Ishikawa (cell line): Measurements from ENCODE around the gene PGC.

Source experiments
- CEBPB ChIP-seq: IDR thresholded peaks from 2 replicates; pipeline ENCODE4 v1.6.1; 2012
- CREB1 ChIP-seq: IDR thresholded peaks from 2 replicates; pipeline ENCODE4 v1.6.1; 2012; ENCODE audit warnings: low read depth
- EGR1 ChIP-seq: IDR thresholded peaks from 2 replicates; pipeline ENCODE4 v1.6.1; 2012
- EP300 ChIP-seq: IDR thresholded peaks from 2 replicates; pipeline ENCODE4 v1.6.1; 2012; ENCODE audit warnings: borderline replicate concordance
- FOXM1 ChIP-seq: IDR thresholded peaks from 2 replicates; pipeline ENCODE4 v1.6.1; 2012; ENCODE audit warnings: low read depth, borderline replicate concordance
- NFIC ChIP-seq: IDR thresholded peaks from 2 replicates; pipeline ENCODE4 v1.6.1; 2012
- RAD21 ChIP-seq: IDR thresholded peaks from 2 replicates; pipeline ENCODE4 v1.6.1; 2012; ENCODE audit warnings: low read depth
- TAF1 ChIP-seq: IDR thresholded peaks from 2 replicates; pipeline ENCODE4 v1.6.1; 2012; ENCODE audit warnings: low read depth, mild to moderate bottlenecking
- TCF12 ChIP-seq: IDR thresholded peaks from 2 replicates; pipeline ENCODE4 v1.6.1; 2012; ENCODE audit warnings: low read depth
- TEAD4 ChIP-seq: IDR thresholded peaks from 2 replicates; pipeline ENCODE4 v1.6.1; 2012
- YY1 ChIP-seq: IDR thresholded peaks from 2 replicates; pipeline ENCODE4 v1.6.1; 2012; ENCODE audit warnings: low read depth
- ZBTB7A ChIP-seq: IDR thresholded peaks from 2 replicates; pipeline ENCODE4 v1.6.1; 2012; ENCODE audit warnings: low read depth
- TF ChIP-seq, protein P1 (sequence below): IDR thresholded peaks from 2 replicates; pipeline ENCODE4 v1.6.1; 2012
- TF ChIP-seq, protein P2 (sequence below): IDR thresholded peaks from 2 replicates; pipeline ENCODE4 v1.6.1; 2012
- TF ChIP-seq, protein P3 (sequence below): IDR thresholded peaks from 2 replicates; pipeline ENCODE4 v1.6.1; 2012; ENCODE audit warnings: low read depth, mild to moderate bottlenecking

Gene PGC

DNA sequence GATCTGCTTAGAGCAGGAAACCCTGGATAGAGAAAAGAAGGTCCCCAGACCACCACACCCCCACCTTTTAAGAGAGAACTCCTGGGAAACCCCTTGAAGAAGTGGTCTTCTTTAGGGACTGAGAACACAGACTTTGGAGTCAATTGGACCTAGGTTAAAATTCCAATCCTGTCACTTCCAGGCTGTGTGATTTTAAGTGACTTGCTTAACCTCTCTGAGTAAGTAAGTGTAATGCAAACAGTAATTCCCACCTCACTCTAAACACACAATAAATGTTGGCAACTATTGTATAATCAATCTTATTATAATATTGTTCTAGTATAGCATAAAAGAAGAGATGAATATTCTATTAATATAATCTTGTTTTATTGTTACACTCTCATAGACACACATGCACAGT, 15.0 kb downstream of the PGC start:
- TF ChIP-seq EGR1 (no peak), YY1 (no peak), TEAD4 (no peak), CEBPB (no peak), FOXM1 (no peak), NFIC (no peak), ZBTB7A (no peak), TCF12 (no peak), EP300 (no peak), TAF1 (no peak), RAD21 (no peak), CREB1 (no peak)
- TF ChIP-seq, protein P1, sequence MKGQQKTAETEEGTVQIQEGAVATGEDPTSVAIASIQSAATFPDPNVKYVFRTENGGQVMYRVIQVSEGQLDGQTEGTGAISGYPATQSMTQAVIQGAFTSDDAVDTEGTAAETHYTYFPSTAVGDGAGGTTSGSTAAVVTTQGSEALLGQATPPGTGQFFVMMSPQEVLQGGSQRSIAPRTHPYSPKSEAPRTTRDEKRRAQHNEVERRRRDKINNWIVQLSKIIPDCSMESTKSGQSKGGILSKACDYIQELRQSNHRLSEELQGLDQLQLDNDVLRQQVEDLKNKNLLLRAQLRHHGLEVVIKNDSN: no peak
- TF ChIP-seq, protein P2, sequence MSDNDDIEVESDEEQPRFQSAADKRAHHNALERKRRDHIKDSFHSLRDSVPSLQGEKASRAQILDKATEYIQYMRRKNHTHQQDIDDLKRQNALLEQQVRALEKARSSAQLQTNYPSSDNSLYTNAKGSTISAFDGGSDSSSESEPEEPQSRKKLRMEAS: no peak
- TF ChIP-seq, protein P3, sequence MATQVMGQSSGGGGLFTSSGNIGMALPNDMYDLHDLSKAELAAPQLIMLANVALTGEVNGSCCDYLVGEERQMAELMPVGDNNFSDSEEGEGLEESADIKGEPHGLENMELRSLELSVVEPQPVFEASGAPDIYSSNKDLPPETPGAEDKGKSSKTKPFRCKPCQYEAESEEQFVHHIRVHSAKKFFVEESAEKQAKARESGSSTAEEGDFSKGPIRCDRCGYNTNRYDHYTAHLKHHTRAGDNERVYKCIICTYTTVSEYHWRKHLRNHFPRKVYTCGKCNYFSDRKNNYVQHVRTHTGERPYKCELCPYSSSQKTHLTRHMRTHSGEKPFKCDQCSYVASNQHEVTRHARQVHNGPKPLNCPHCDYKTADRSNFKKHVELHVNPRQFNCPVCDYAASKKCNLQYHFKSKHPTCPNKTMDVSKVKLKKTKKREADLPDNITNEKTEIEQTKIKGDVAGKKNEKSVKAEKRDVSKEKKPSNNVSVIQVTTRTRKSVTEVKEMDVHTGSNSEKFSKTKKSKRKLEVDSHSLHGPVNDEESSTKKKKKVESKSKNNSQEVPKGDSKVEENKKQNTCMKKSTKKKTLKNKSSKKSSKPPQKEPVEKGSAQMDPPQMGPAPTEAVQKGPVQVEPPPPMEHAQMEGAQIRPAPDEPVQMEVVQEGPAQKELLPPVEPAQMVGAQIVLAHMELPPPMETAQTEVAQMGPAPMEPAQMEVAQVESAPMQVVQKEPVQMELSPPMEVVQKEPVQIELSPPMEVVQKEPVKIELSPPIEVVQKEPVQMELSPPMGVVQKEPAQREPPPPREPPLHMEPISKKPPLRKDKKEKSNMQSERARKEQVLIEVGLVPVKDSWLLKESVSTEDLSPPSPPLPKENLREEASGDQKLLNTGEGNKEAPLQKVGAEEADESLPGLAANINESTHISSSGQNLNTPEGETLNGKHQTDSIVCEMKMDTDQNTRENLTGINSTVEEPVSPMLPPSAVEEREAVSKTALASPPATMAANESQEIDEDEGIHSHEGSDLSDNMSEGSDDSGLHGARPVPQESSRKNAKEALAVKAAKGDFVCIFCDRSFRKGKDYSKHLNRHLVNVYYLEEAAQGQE: no peak

DNA sequence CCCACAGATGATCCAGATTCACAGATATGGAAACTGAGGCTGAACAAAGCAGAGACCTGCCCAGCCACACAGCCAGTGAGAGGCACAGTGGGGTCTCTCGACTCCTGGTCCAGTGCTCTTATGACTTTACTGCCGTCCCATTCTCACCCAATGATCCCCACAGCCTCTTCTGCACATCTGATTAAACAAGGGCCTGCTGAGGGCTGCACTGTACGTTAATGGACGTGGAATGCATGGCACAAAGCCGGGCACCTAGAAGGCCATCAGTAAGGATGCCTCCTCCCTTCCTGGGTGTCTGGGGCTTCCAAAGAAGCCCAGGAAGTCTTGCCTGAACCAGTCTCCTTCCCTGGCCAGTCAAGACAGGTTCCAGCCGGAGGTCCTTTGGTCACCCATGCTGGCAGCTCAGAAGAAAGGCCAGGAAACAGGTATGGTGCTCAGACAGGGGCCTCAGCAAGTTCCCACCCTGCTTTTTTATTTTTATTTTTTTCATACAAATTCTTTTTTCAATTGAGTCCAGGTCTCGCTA, 15.6 kb downstream of the PGC start:
- TF ChIP-seq NFIC: no peak
- TF ChIP-seq EP300: no peak
- TF ChIP-seq CREB1: no peak
- no peak for TF ChIP-seq TAF1
- TF ChIP-seq EGR1: no peak
- TF ChIP-seq, protein P3: no peak
- no peak for TF ChIP-seq TEAD4
- no peak for TF ChIP-seq RAD21
- no peak for TF ChIP-seq FOXM1
- TF ChIP-seq CEBPB: no peak

DNA sequence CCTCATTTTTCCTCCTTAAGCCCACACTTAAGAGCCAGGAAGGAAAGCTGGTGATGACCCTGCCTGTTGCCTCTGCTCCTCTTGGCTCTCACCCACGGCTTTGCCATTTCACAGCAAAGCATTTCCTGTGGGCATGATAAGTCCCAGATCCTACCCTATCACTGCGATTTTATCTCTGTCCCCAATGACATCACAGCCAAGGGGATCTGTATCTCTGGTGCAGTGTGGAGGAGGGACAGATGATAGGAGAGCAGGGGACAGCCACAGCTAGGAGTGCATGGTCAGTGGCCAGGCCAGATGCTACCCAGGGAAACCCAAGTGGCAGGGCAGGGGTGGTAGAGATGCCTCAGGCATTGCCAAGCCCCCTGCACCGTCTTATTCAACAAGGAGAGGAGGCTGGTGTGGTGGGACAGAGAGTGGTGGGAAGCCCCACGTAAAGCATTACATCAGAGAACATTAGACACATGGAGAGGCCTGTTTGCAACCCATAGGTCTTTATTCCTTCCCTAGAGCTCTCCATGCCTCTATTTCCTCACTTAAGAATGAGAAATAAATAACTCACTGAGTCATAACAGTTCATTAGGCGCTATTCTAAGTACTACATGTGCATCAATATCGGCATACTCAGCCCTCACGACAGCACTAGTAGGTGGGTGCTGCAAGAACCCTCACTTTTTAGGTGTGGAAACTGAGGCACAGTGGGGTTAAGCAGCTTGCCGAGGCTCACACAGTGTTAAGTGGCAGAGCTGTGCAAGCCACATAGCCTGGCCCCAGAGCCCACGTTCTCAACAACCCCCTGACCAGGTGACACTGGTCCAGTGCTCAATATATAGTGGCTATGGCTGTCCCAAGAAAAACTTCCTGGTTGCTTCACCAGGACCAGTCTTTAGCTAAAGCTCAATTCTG, 16.4 kb downstream of the PGC start:
- TF ChIP-seq ZBTB7A (no peak), TAF1 (no peak), FOXM1 (no peak), EGR1 (no peak)

DNA sequence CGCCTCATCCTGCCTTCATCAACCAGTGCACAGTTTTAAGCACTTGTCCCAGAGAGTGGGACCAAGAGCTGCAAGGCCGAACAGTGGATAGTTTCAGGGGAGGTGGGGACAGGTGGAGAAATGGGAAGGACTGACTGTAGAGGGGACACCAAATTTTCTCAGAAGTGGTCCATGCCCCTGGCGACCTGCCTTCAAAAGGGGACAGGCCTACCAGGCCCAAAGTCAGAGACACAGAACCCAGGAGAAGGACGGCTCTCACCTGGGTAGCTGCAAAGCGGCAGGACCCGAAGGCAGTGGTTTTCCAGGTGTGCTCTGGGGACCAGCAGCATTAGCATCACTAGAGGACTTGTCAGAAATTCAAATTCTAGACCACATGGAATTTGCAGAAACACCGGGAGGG, 17.6 kb downstream of the PGC start:
- no peak for TF ChIP-seq EP300
- TF ChIP-seq TCF12: no peak
- no peak for TF ChIP-seq RAD21
- TF ChIP-seq CEBPB: no peak
- TF ChIP-seq YY1: no peak
- TF ChIP-seq, protein P1: no peak
- TF ChIP-seq TAF1: no peak
- TF ChIP-seq CREB1: no peak
- TF ChIP-seq, protein P3: no peak
- TF ChIP-seq, protein P2: no peak
- TF ChIP-seq EGR1: no peak
- TF ChIP-seq ZBTB7A: no peak
